MCF 10A (cell line): Measurements from ENCODE around the gene CPNE5. TPM values are rescaled to one million over a fixed set of nuclear protein-coding genes. Genes with fewer than 3 reads are reported as not detected.

ENCODE experiments used
- BruUV-seq: library from RNA; stranded (reverse); fragments of 400-500 nt; replicated peaks from 2 replicates; lab custom pipeline; 2021; lab: Mats Ljungman, UMichigan
- CTCF ChIA-PET: fragments of 300-600 bp; sonication (Branson Sonifier 250); formaldehyde crosslinking; extraction: SDS; loops from one replicate; lab custom pipeline; 2021; ENCODE audit warnings: antibody characterized with exemption, inconsistent platforms; lab: Yijun Ruan, JAX
- POLR2A ChIA-PET: fragments of 300-600, 350-650 bp; sonication (Branson Sonifier 250); formaldehyde crosslinking; extraction: SDS; loops from one replicate; lab custom pipeline; 2020; ENCODE audit warnings: antibody characterized with exemption, inconsistent platforms; lab: Yijun Ruan, JAX
- DNase-seq: peaks from one replicate; pipeline ENCODE4 v3.0.0-alpha.2; 2018; ENCODE audit not compliant: unreplicated experiment
- H3K27ac Mint-ChIP-seq: one replicate; pipeline ENCODE4 v1.8.0; 2022; ENCODE audit warnings: mild to moderate bottlenecking, low read depth, mixed read lengths; ENCODE audit not compliant: unreplicated experiment
- H3K27me3 Mint-ChIP-seq: one replicate; pipeline ENCODE4 v1.8.0; 2022; ENCODE audit warnings: mixed read lengths; ENCODE audit not compliant: insufficient read depth, unreplicated experiment
- H3K36me3 Mint-ChIP-seq: one replicate; pipeline ENCODE4 v1.8.0; 2022; ENCODE audit warnings: mild to moderate bottlenecking, moderate library complexity, mixed read lengths; ENCODE audit not compliant: insufficient read depth, unreplicated experiment
- H3K4me1 Mint-ChIP-seq: one replicate; pipeline ENCODE4 v1.8.0; 2022; ENCODE audit warnings: mixed read lengths; ENCODE audit not compliant: insufficient read depth, unreplicated experiment
- H3K4me3 Mint-ChIP-seq: one replicate; pipeline ENCODE4 v1.8.0; 2022; ENCODE audit warnings: mild to moderate bottlenecking, moderate library complexity, mixed read lengths; ENCODE audit not compliant: unreplicated experiment
- H3K9me3 Mint-ChIP-seq: one replicate; pipeline ENCODE4 v1.8.0; 2022; ENCODE audit warnings: mixed read lengths; ENCODE audit not compliant: unreplicated experiment
- CTCF ChIP-seq: fragments of 200-600 bp; IDR thresholded peaks from one replicate; pipeline ENCODE4 v1.8.0; 2022; ENCODE audit warnings: antibody characterized with exemption, mild to moderate bottlenecking; ENCODE audit not compliant: unreplicated experiment
- intact Hi-C: fragments of 100-400 bp; cut with micrococcal nuclease; formaldehyde crosslinking; loops from 2 replicates; pipeline ENCODE4 v1.14.1; 2022
- total RNA-seq: library from RNA; stranded (reverse); gene quantifications from 2 replicates; pipeline ENCODE4 v1.2.3, GENCODE V29; 2022

The CPNE5 gene
- total RNA-seq, 1 experiment from 2014 or later: not detected

DNA sequence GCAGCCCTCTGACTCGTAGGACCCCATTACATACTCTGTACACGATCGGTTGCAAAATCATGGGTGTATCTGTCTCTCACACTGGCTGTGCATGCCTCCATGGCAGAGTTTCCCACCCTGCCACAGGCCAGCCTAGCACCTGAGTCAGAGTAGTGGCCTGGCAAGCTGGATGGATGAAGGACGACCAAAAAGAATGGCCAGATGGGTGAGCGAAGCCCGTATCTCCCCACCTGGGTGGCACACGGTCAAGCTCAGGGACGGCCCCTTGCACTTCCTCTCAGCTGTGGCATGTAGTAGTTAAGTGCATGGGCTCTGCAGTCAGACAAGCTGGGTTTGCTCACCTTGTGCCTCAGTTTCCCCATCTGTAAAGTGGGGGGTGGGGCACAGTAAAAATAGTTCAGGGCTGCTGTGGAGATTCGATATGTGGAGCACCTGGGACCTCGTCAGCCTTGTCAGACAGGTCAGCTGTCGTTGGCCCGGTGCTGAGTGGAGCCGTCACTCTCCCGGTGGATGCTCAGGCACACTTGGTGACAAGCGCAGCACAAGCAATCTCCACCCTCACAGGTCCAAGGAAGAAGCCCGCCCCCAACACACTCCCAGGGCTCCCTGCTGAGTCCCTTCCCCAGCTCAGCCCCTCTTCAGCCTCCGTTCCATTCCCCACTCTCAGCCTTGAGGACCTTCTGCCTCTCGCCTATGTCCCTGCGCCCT, 12.6 kb downstream of the CPNE5 start:
- ChIA-PET CTCF (interaction anchor here (0.6 kb wide), 2 partner anchors 50 to 379 kb away, joined by 3 read pairs; no protein-coding TSS in a partner anchor), POLR2A (no interaction called here)
- DNase-seq: no peak
- H3K27ac Mint-ChIP-seq: no peak overlapping the region
- no peaks in the 10 kb centered on the region for H3K36me3 Mint-ChIP-seq
- H3K27me3 Mint-ChIP-seq: no peaks in the 10 kb centered on the region
- BruUV-seq: no TSS peak
- peaks cover 20% of the 10 kb centered on the region for H3K4me1 Mint-ChIP-seq
- intact Hi-C loops: no loop called here
- no peaks in the 10 kb centered on the region for H3K9me3 Mint-ChIP-seq
- no peak overlapping the region for H3K4me3 Mint-ChIP-seq
- TF ChIP-seq CTCF: no peak

GRCh38 chr6:36825994-36826393, 13.2 kb downstream of the CPNE5 start:
- intact Hi-C loops: no loop called here
- H3K27me3 Mint-ChIP-seq: no peaks in the 10 kb centered on the region
- no peak overlapping the region for H3K27ac Mint-ChIP-seq
- peaks cover 24% of the 10 kb centered on the region for H3K4me1 Mint-ChIP-seq
- DNase-seq: no peak
- ChIA-PET CTCF (interaction anchor here (0.6 to 0.7 kb wide), 2 partner anchors 60 to 380 kb away, joined by 3 read pairs; no protein-coding TSS in a partner anchor), POLR2A (no interaction called here)
- H3K9me3 Mint-ChIP-seq: no peaks in the 10 kb centered on the region
- no TSS peak for BruUV-seq
- H3K4me3 Mint-ChIP-seq: no peak overlapping the region
- no peak for TF ChIP-seq CTCF
- H3K36me3 Mint-ChIP-seq: no peaks in the 10 kb centered on the region

DNA sequence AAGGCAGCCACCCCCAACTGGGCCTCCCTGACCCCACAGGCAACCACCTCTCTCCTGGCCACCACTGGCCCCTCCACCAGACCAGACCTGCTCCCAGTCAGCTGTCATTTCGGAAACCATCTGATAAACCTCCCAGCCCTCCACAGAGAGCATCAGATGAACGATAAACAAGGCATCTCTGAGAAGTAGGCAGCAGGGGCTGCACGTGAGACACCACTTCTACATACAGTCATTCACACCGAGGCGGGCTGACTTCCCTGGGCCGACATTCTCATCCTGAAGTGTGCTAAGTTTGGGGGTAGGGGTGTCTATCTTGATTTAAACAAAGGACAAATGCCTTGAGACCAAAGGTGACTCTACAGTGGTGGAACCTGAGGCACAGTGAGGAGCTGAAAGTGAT, 13.8 kb downstream of the CPNE5 start:
- intact Hi-C loops: no loop called here
- no peak for TF ChIP-seq CTCF
- CTCF ChIA-PET: interaction anchor here (0.7 kb wide), 1 partner anchor 60 kb away, joined by 3 read pairs; no protein-coding TSS in a partner anchor
- Mint-ChIP-seq H3K9me3 (no peaks in the 10 kb centered on the region), H3K36me3 (no peaks in the 10 kb centered on the region), H3K27ac (no peak overlapping the region), H3K4me1 (peaks cover 24% of the 10 kb centered on the region), H3K4me3 (no peak overlapping the region), H3K27me3 (no peaks in the 10 kb centered on the region)
- BruUV-seq: no TSS peak
- POLR2A ChIA-PET: no interaction called here
- no peak for DNase-seq

- intact Hi-C loops: no loop called here
- ChIA-PET CTCF (no interaction called here), POLR2A (no interaction called here)
- Mint-ChIP-seq H3K4me3 (no peak overlapping the region), H3K27ac (no peak overlapping the region), H3K36me3 (no peaks in the 10 kb centered on the region), H3K4me1 (peaks cover 19% of the 10 kb centered on the region), H3K27me3 (no peaks in the 10 kb centered on the region), H3K9me3 (no peaks in the 10 kb centered on the region)
- no peak for DNase-seq
- BruUV-seq: no TSS peak
- TF ChIP-seq CTCF: no peak
Observed at GRCh38 chr6:36824253-36824652, 15.0 kb downstream of the CPNE5 start.
